Fibroblast of villous mesenchyme (primary cell): ENCODE results near the gene HNRNPLL. TPM values are rescaled to one million over a fixed set of nuclear protein-coding genes. Genes with fewer than 3 reads are reported as not detected.

ENCODE experiments used
- DNase-seq: peaks from one replicate; pipeline ENCODE4 v3.0.0-alpha.2; 2010; ENCODE audit warnings: low read depth
- H3K4me3 ChIP-seq: 2 replicates; pipeline ENCODE4 v1.5.1; 2011; ENCODE audit warnings: low read depth, mild to moderate bottlenecking, low read length
- CTCF ChIP-seq: IDR thresholded peaks from 2 replicates; pipeline ENCODE4 v1.5.1; 2012; ENCODE audit warnings: low read depth, mild to moderate bottlenecking, low read length; ENCODE audit not compliant: insufficient read depth
- total RNA-seq: library from RNA; depleted of rRNA; stranded (reverse); fragments of >200 nt; gene quantifications from 2 replicates; pipeline ENCODE4 v1.2.3, GENCODE V29; 2012

The HNRNPLL gene
- total RNA-seq, 1 donor, result 57.0 TPM

GRCh38 chr2:38578832-38579231, 23.9 kb downstream of the HNRNPLL start:
- no peak overlapping the region for H3K4me3 ChIP-seq
- DNase-seq, result peak; percentile 55
- no peak for TF ChIP-seq CTCF

- no peak overlapping the region for H3K4me3 ChIP-seq
- no peak for TF ChIP-seq CTCF
- no peak for DNase-seq
Observed at GRCh38 chr2:38574278-38574677, 28.4 kb downstream of the HNRNPLL start.

- no peak overlapping the region for H3K4me3 ChIP-seq
- DNase-seq, result peak; percentile 89
- TF ChIP-seq CTCF, result no peak
Observed at GRCh38 chr2:38572167-38572566, 30.6 kb downstream of the HNRNPLL start.

- H3K4me3 ChIP-seq, result no peak overlapping the region
- no peak for TF ChIP-seq CTCF
Observed at GRCh38 chr2:38571193-38571592, 31.5 kb downstream of the HNRNPLL start.

GRCh38 chr2:38568724-38569436, 33.8 kb downstream of the HNRNPLL start:
- DNase-seq, result no peak
- TF ChIP-seq CTCF, result no peak

More at GRCh38 chr2:38571193-38571592, 31.5 kb downstream of the HNRNPLL start:
- DNase-seq, result no peak

GRCh38 chr2:38565333-38565732, 37.4 kb downstream of the HNRNPLL start:
- TF ChIP-seq CTCF, result no peak
- no peak overlapping the region for H3K4me3 ChIP-seq
- DNase-seq, result no peak

More at GRCh38 chr2:38568724-38569436, 33.8 kb downstream of the HNRNPLL start:
- no peak overlapping the region for H3K4me3 ChIP-seq

- H3K4me3 ChIP-seq, result no peak overlapping the region
- no peak for TF ChIP-seq CTCF
- DNase-seq, result no peak
Observed at GRCh38 chr2:38561691-38562090, 41.0 kb downstream of the HNRNPLL start.
